Cardiac muscle cell (in vitro differentiated cells and primary cell): ENCODE data around the gene SEC24C. TPM values are rescaled to one million over a fixed set of nuclear protein-coding genes. Genes with fewer than 3 reads are reported as not detected.
"Not testable (repeated sequence)": the region's sequence is repeated elsewhere in the genome, so short reads cannot be mapped to it uniquely, and the experiment has no call there.

ENCODE experiments used
- DNase-seq, 2 donors: peaks; one replicate each; pipeline versions ENCODE4 v3.0.0 to v3.0.0-alpha.2; 2010 to 2017; ENCODE audit warnings: low read depth in 1 of 2, low spot score in 1 of 2
- H3K27ac ChIP-seq: fragments of 200-600 bp; sonication (generic); 2 replicates; pipeline ENCODE4 v1.5.1; 2016
- H3K27me3 ChIP-seq: fragments of 200-600 bp; sonication (generic); 2 replicates; pipeline ENCODE4 v1.6.0; 2016; ENCODE audit warnings: control low read depth
- H3K36me3 ChIP-seq: fragments of 200-600 bp; sonication (generic); 2 replicates; pipeline ENCODE4 v1.5.1; 2016; ENCODE audit warnings: control low read depth
- H3K4me1 ChIP-seq: fragments of 200-600 bp; sonication (generic); 2 replicates; pipeline ENCODE4 v1.8.1; 2017; ENCODE audit warnings: low read depth, mild to moderate bottlenecking, mixed run types
- H3K4me3 ChIP-seq: fragments of 200-600 bp; sonication (generic); 2 replicates; pipeline ENCODE4 v1.5.1; 2016; ENCODE audit warnings: mild to moderate bottlenecking
- H3K9me3 ChIP-seq: fragments of 200-600 bp; sonication (generic); 2 replicates; pipeline ENCODE4 v1.5.1; 2017; ENCODE audit warnings: low read depth, mild to moderate bottlenecking, control low read depth
- CTCF ChIP-seq: IDR thresholded peaks from 2 replicates; pipeline ENCODE4 v1.5.1; 2012; ENCODE audit warnings: low read depth, mild to moderate bottlenecking, low read length
- polyA plus RNA-seq: library from polyadenylated mRNA; unstranded; fragments of >200 nt; fragmentation: Nextera tagmentation; extraction: Ambion mirVana; gene quantifications from 2 replicates; pipeline ENCODE4 v1.2.1, GENCODE V29; 2016
- total RNA-seq: library from RNA; depleted of rRNA; stranded (reverse); fragments of >200 nt; gene quantifications from 2 replicates; pipeline ENCODE4 v1.2.3, GENCODE V29; 2016

SEC24C gene
- total and polyA plus RNA-seq, 2 experiments from 2014 or later = 65.2 to 68.7 TPM

GRCh38 chr10:73714483-73714882 lies 29.7 kb upstream of the SEC24C start:
- Histone ChIP-seq H3K27ac (peak overlapping the region; percentile 90), H3K4me1 (peaks cover 14% of the 10 kb centered on the region), H3K36me3 (peaks cover 22% of the 10 kb centered on the region)
- DNase-seq, H3K9me3 ChIP-seq, H3K4me3 ChIP-seq, H3K27me3 ChIP-seq: not testable (repeated sequence)

- H3K27ac ChIP-seq, H3K9me3 ChIP-seq, DNase-seq, H3K4me3 ChIP-seq, H3K27me3 ChIP-seq: not testable (repeated sequence)
- peaks cover 14% of the 10 kb centered on the region for H3K4me1 ChIP-seq
- peaks cover 29% of the 10 kb centered on the region for H3K36me3 ChIP-seq
Measured at GRCh38 chr10:73715179-73716156, 28.7 kb upstream of the SEC24C start.

GRCh38 chr10:73716251-73716650 lies 27.9 kb upstream of the SEC24C start:
- peaks cover 14% of the 10 kb centered on the region for H3K4me1 ChIP-seq
- no peaks in the 10 kb centered on the region for H3K9me3 ChIP-seq
- H3K36me3 ChIP-seq = peaks cover 35% of the 10 kb centered on the region
- no peak for TF ChIP-seq CTCF
- H3K27me3 ChIP-seq = no peaks in the 10 kb centered on the region
- H3K4me3 ChIP-seq = no peak overlapping the region
- DNase-seq = no peak
- H3K27ac ChIP-seq = no peak overlapping the region

GRCh38 chr10:73717556-73717955 lies 26.6 kb upstream of the SEC24C start:
- H3K9me3 ChIP-seq = no peaks in the 10 kb centered on the region
- H3K4me3 ChIP-seq = no peak overlapping the region
- peaks cover 37% of the 10 kb centered on the region for H3K36me3 ChIP-seq
- no peak overlapping the region for H3K27ac ChIP-seq
- H3K27me3 ChIP-seq = no peaks in the 10 kb centered on the region
- DNase-seq = no peak
- peaks cover 14% of the 10 kb centered on the region for H3K4me1 ChIP-seq
- no peak for TF ChIP-seq CTCF

GRCh38 chr10:73720561-73720960 lies 23.6 kb upstream of the SEC24C start:
- H3K4me1 ChIP-seq, DNase-seq, H3K4me3 ChIP-seq, H3K27ac ChIP-seq, H3K27me3 ChIP-seq, H3K9me3 ChIP-seq: not testable (repeated sequence)
- H3K36me3 ChIP-seq = peaks cover 50% of the 10 kb centered on the region

GRCh38 chr10:73723516-73723915 lies 20.7 kb upstream of the SEC24C start:
- no peaks in the 10 kb centered on the region for H3K27me3 ChIP-seq
- H3K4me1 ChIP-seq = no peaks in the 10 kb centered on the region
- no peak overlapping the region for H3K27ac ChIP-seq
- no peak for TF ChIP-seq CTCF
- H3K4me3 ChIP-seq = no peak overlapping the region
- H3K9me3 ChIP-seq = no peaks in the 10 kb centered on the region
- H3K36me3 ChIP-seq = peaks cover 45% of the 10 kb centered on the region
- no peak for DNase-seq

GRCh38 chr10:73729781-73730152 lies 14.4 kb upstream of the SEC24C start:
- Histone ChIP-seq H3K27ac (peak overlapping the region; percentile 90), H3K36me3 (peaks cover 20% of the 10 kb centered on the region), H3K4me3 (peak overlapping the region; percentile 87)
- peak in 1 of 2 donors; percentile 53 for DNase-seq
- not testable (repeated sequence) for H3K9me3 ChIP-seq, H3K4me1 ChIP-seq, H3K27me3 ChIP-seq
